Measurements from ENCODE around the gene CARS2.

The CARS2 gene

DNA sequence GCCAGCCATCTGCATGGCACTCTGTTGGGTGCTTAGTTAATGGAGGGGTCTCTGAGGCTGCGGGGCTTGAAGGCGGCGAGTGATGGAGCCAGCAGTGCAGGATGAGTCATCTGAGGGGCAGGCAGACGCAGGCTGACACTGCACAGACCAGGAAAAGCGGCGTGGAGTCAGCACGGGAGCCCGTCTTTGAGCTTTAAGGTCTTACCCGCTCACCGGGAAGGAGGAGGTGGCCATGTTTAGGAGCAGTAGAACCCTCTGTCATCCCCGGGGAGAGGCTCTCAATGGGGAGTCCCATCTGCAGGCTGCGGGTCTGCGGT, 77.5 kb downstream of the CARS2 start:
- TF ChIP-seq, protein P1, sequence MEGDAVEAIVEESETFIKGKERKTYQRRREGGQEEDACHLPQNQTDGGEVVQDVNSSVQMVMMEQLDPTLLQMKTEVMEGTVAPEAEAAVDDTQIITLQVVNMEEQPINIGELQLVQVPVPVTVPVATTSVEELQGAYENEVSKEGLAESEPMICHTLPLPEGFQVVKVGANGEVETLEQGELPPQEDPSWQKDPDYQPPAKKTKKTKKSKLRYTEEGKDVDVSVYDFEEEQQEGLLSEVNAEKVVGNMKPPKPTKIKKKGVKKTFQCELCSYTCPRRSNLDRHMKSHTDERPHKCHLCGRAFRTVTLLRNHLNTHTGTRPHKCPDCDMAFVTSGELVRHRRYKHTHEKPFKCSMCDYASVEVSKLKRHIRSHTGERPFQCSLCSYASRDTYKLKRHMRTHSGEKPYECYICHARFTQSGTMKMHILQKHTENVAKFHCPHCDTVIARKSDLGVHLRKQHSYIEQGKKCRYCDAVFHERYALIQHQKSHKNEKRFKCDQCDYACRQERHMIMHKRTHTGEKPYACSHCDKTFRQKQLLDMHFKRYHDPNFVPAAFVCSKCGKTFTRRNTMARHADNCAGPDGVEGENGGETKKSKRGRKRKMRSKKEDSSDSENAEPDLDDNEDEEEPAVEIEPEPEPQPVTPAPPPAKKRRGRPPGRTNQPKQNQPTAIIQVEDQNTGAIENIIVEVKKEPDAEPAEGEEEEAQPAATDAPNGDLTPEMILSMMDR (IDR thresholded peaks at IDR 0.05; ENCODE audit: control insufficient read depth, extremely low read depth, insufficient read depth) = no peak
- no peak overlapping the region for H3K4me3 ChIP-seq (ENCODE audit: low read depth, low read length)
- no peak for DNase-seq (ENCODE audit: low read depth)

DNA sequence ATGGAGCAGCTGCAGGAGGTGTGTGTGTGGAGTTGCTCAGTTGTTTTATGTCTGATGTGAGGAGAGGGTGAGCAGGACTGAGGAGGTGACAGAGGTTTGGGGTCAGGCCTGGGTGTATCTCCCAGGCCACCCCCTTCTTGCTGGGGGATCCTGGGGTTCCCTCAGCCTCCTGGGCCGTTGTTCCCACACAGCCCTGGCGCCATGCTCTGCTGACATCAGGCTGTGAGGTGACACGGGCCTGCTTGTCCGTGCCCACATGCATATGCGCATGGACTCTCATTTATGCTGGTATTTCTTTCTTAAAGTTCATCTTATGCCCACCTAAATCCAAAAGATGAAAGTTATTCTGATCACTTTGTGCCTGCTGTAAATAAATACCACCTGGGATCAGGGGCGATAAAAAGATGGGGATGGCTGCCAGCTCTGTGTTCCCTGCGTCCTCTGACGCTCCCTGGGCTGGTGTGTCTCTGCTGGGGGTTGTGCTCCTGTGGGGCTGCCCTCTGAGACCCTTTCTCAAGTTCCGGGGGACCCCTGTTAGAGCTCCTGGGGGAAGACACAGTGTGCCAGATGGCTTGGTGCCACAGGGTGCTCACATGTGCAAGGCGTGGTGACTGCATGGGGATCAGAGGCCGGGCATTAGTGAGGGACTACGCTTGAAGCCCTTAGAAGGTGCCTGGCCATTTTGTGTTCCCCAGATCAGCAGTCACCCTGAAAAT, 78.0 kb downstream of the CARS2 start:
- TF ChIP-seq, protein P1 (IDR thresholded peaks at IDR 0.05; ENCODE audit: control insufficient read depth, extremely low read depth, insufficient read depth) = no peak
- no peak for DNase-seq (ENCODE audit: low read depth)

DNA sequence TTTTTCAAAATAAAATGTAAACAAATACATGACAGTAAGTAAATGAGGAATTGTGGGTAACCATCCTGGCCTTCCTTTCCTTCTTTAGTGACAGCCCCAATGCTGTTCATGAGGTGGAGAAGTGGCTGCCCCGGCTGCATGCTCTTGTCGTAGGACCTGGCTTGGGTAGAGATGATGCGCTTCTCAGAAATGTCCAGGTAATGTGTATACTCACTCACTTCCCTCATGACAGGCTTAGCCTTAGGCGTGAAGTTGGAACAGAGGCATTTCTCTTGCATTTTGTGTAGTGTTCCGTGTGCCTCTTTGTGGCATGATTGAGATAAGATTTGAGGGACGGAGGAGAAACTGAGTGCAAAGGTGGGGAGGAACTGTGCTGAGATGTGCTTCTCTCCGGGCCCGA, 78.6 kb downstream of the CARS2 start:
- DNase-seq (ENCODE audit: low read depth) = no peak
- H3K4me3 ChIP-seq (ENCODE audit: low read depth, low read length) = no peak overlapping the region
- TF ChIP-seq, protein P1 (IDR thresholded peaks at IDR 0.05; ENCODE audit: control insufficient read depth, extremely low read depth, insufficient read depth) = no peak

More for the DNA sequence above, 78.0 kb downstream of the CARS2 start:
- no peak overlapping the region for H3K4me3 ChIP-seq (ENCODE audit: low read depth, low read length)

DNA sequence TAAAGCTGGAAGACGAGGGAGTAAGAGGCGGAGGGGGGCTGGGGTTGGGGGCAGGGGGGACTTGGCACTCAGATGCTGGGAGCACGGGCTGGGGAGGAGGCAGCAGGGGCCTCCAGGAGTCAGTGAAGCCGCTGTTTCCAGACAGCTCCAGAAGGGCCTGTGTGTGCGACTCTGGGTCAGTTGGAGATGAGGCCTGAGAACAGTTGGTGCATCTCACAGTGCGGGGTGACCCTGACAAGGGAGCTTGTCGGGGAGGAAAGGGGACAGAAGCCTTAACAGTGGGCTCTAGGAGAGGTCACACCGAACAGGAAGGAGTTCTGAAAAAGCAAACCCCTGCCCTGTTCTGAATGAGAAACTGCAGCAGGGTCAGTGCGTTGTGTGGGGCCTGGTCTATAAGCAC, 79.4 kb downstream of the CARS2 start:
- DNase-seq (ENCODE audit: low read depth) = no peak
- no peak overlapping the region for H3K4me3 ChIP-seq (ENCODE audit: low read depth, low read length)
- TF ChIP-seq, protein P1 (IDR thresholded peaks at IDR 0.05; ENCODE audit: control insufficient read depth, extremely low read depth, insufficient read depth) = no peak

DNA sequence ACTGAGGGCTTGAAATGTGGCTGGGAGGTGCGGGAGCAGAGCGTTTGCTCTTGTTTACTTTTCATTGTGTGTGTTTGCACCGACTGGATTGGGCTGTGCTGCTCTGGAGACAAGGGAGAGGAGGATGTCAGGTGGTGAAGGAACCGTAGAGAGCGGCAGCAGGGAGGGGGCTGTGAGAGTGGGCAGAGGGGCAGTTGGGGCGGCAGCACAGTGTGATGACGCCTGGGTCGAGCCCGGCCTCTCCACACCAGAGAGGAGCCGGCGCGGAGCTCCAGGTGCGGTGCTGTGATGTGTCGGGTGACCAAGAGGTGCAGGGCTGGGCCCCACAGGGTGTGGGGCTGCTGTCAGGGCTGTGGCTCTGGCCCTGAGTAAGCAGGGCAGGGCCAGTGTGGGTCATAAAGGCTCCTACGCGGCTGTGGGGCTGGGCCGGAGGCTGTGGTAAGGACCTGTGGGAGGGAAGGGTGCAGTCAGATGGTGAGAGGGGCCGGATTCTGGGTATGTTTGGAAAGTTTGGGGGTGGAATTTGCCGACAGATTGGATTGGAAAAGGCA, 80.1 kb downstream of the CARS2 start:
- TF ChIP-seq, protein P1 (IDR thresholded peaks at IDR 0.05; ENCODE audit: control insufficient read depth, extremely low read depth, insufficient read depth) = no peak
- DNase-seq (ENCODE audit: low read depth) = peak; percentile 25
- peak overlapping the region; percentile 26 for H3K4me3 ChIP-seq (ENCODE audit: low read depth, low read length)

DNA sequence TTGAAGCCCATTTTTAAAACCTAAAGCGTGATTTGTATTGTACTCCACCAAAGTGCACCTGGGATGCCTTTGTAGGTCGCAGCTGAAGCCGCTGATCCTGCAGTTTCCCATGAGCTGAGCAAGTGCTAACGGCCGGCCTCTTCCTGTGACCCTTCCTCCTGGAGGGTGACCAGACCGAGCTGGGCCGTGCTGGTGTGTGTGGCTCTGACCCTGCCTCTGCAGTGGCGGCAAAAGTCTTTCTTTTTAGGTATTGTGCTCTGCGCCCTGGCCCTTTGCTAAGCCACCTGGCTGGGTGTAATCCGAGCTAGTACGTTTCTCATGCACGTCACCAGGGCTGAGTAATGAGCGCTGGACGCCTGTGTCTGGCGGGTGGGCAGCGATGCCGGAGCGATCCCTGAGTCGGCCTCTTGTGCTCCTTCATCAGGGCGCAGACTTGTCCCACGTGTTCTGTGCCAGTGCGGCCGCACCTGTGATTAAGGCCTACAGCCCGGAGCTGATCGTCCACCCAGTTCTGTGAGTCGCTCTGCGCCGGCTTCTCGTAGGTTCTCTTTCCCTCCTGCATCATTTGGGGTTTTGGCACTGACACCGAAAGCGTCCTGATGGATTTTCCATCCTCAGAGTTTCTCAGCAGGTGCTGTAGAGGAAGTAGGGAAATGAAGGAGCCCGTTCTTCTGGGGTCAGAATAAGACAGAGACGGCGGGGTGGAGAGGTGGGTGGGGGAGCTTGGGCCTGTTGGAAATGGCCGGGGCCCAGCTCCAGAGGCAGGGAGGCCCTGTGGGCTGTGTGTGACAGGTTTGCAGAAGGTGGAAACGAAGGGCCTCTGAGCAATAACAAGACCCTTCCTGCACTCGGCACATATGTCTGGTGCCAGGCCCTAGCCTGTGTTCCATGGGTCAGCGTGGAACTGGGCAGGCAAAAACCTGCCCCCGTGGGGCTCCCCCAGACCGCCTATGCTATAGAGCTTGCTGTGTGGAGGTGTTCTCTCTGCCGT, 80.9 kb downstream of the CARS2 start:
- TF ChIP-seq, protein P1 (IDR thresholded peaks at IDR 0.05; ENCODE audit: control insufficient read depth, extremely low read depth, insufficient read depth) = no peak
- peak overlapping the region; percentile 26 for H3K4me3 ChIP-seq (ENCODE audit: low read depth, low read length)
- no peak for DNase-seq (ENCODE audit: low read depth)
